Posterior cingulate gyrus (tissue), 11 donors: ENCODE data around the gene ARMC5.
A peak's percentile ranks its signal among the peaks of the same experiment; 100 is the strongest.

Source experiments
- DNase-seq, 10 donors: peaks; one replicate each; pipeline versions ENCODE4 v3.0.0 to v3.0.0-alpha.2; 2020 to 2021; ENCODE audit warnings: mixed read lengths in 3 of 10
- intact Hi-C: fragments of 100-400 bp; cut with DNase I; formaldehyde crosslinking; loops from one replicate; pipeline ENCODE4 v1.15.1; 2023

Gene ARMC5

DNA sequence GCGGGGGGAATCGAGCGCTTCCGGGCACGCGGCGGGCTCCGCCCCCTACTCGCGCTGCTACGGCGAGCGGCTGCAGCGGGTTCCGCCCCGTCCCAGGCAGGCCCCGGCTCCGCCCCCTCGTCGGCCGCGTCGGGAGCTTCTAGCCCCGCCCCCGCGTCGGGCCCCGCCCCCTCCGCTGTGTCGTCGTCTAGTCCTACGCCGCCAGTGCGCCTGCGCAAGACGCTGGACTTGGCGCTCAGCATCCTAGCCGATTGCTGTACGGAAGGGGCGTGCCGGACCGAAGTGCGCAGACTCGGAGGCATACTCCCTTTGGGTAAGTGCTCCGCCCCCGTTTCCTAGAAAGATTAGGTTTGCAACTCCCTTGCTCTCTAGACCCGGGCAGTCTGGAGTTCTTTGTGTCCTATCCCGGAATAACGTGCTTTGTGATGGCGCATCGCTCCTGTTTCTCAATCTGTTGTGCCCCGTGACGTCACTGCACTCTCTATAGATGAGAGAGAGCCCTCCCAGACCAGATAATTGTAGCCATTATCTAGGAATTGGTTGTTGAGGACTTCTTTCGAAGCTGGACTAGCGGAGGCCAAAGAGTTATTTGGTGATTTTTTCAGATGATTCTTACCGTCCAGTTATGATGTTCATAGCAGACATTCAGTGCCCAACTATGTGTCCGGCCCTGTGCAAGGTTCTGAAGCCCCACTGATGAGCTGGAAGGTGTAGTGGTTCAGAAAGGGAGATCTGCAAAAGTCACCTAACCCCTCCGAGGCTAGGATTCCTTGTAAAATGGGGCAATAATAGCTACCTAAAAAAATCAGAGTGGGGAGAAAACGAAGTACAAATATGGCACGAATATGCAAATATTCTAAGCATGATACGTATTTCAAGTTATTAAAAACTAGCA lies 633 bp downstream of the ARMC5 start:
- intact Hi-C loops: loop anchor here (2.0 to 10.0 kb wide), 7 partner anchors 49 to 505 kb away; partner anchors contain the start of genes FUS, KAT8, RUSF1 and SETD1A

DNA sequence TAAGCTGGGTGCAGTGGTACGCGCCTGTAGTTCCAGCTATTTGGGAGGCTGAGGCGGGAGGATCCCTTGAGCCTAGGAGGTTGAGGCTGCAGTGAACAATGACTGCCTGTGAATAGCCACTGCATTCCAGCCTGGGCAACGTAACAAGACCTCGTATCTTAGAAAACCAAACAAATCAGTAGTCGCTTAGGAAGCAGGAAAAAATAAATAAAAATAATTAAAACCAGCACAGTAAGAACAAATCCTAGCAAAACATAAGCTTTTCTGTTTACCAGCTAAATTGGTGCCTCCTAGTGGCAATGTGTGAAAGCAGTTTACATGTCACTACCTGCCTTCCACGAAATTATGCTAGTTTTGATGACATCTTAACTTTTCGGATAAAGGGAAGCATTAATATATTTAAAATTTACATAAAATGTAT lies 1.3 kb downstream of the ARMC5 start:
- intact Hi-C loops: loop anchor here (2.0 to 10.0 kb wide), 2 partner anchors 48 to 404 kb away; partner anchors contain the start of gene RUSF1
- DNase-seq: no peak

More for the DNA sequence above, 633 bp downstream of the ARMC5 start:
- peak; percentile 99 to 100 (median 100) for DNase-seq

DNA sequence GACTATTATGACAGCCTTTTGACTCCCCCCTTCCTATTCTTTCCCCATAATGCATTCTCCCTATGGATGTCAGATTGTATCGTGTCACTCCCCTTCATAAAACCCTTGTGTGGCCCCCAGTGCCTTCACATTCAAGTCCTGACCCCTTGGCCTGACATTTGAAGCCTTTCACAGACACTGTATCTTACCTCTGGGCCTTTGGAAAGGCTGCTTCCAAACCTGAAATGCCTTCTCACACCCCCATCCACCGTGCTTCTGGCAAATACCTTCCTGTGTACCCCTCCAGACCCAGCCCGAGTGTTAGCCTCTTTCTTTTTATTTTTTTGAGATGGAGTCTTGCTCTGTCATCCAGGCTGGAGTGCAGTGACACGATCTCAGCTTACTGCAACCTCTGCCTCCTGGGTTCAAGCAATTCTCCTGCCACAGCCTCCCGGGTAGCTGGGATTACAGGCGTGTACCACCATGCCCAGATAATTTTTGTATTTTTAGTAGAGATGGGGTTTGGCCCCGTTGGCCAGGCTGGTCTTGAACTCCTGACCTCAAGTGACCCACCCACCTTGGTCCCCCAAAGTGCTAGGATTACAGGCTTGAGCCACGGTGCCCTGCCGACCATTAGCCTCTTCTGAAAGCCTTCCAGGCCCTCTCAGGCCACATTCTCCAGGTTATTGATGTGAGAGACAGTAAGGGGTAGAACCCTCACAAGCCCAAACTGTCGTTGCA lies 2.1 kb downstream of the ARMC5 start:
- intact Hi-C loops: loop anchor here (2.0 to 10.0 kb wide), 2 partner anchors 47 to 403 kb away; partner anchors contain the start of gene RUSF1

DNA sequence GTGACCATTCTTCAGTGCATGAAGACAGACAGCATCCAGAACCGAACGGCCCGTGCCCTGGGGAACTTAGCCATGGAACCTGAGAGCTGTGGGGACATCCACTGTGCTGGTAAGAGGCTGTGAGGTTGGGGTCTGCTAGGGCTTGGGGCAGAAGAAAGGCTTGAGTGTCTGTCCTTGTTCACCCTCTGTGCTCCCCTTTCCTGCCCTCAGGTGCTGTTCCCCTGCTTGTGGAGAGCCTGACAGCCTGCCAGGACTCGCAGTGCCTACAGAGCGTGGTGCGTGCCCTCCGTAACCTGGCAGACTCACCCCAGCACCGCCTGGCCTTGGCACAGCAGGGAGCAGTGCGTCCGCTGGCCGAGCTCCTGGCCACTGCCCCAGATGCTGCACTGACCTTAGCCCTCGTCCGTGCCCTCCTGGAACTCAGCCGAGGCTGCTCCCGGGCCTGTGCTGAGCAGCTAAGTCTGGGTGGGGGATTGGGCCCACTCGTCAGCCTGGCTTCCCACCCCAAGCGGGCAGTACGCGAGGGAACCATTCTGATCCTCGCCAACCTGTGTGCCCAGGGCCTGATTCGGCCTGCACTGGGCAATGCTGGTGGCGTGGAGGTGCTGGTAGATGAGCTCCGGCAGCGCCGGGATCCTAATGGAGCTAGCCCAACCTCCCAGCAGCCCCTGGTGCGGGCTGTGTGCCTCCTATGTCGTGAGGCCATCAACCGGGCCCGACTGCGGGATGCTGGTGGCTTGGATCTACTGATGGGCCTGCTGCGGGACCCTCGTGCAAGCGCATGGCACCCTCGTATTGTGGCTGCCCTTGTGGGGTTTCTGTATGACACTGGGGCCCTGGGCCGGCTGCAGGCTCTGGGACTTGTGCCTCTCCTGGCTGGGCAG lies 2.9 kb downstream of the ARMC5 start:
- DNase-seq: no peak
- intact Hi-C loops: loop anchor here (2.0 to 10.0 kb wide), 2 partner anchors 47 to 403 kb away; partner anchors contain the start of gene RUSF1

More for the DNA sequence above, 2.1 kb downstream of the ARMC5 start:
- DNase-seq: no peak

DNA sequence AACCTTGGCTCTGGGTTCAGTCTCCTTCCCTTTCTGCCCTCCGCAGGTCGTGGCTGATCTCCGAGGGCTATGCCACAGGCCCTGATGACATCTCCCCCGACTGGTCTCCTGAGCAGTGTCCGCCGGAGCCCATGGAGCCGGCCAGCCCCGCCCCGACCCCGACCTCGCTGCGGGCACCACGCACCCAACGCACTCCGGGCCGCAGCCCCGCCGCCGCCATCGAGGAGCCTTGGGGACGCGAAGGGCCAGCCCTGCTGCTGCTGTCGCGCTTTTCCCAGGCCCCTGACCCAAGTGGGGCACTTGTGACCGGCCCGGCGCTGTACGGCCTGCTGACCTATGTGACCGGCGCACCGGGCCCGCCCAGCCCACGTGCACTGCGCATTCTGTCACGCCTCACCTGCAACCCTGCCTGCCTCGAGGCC lies 5.1 kb downstream of the ARMC5 start:
- DNase-seq: peak in 2 of 10 donors; percentile 76 to 77
- intact Hi-C loops: loop anchor here (10.0 kb wide), 1 partner anchor 400 kb away; no protein-coding TSS in a partner anchor

DNA sequence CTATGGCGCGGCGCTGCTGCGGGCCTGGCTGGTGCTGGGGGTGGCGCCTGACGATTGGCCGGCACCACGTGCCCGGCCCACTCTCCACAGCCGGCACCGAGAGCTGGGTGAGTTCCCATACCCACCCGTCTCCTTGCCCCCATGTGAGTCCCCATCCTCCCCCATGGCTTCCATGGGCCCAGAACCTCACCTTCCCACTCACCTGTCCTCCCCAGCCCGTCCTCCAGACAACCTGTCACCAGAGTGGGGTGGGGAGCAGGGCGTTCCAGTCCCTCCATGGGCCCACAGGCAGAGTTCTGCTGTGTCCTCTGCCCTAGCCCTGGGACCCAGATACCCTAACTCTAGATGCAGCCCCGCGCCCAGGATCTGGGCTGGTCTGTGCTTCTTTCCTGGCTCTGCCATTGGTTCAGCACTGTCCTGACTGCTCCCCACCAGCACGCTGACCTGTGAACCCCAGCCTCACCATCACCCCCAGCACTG lies 5.5 kb downstream of the ARMC5 start:
- DNase-seq: peak in 2 of 10 donors; percentile 24 to 45
- intact Hi-C loops: loop anchor here (10.0 kb wide), 1 partner anchor 400 kb away; no protein-coding TSS in a partner anchor

DNA sequence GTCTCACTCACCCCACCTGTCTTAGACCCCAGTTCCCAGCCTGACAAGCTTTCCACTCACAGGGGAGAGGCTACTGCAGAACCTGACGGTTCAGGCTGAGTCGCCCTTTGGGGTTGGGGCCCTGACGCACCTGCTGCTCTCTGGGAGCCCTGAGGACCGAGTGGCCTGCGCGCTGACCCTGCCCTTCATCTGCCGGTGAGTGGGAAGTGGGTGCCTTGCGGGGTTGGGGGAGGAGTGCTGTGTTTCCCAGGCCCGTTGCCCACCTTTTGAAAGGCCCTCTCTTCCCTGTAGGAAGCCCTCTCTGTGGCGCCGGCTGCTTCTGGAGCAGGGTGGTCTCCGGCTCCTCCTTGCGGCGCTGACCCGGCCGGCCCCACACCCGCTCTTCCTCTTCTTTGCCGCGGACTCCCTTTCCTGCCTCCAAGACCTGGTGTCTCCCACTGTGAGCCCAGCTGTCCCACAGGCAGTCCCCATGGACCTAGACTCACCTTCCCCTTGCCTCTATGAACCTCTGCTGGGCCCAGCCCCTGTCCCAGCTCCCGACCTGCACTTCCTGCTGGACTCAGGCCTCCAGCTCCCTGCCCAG lies 6.6 kb downstream of the ARMC5 start:
- peak in 2 of 10 donors; percentile 47 to 72 for DNase-seq
- intact Hi-C loops: loop anchor here (10.0 kb wide), 1 partner anchor 399 kb away; no protein-coding TSS in a partner anchor

DNA sequence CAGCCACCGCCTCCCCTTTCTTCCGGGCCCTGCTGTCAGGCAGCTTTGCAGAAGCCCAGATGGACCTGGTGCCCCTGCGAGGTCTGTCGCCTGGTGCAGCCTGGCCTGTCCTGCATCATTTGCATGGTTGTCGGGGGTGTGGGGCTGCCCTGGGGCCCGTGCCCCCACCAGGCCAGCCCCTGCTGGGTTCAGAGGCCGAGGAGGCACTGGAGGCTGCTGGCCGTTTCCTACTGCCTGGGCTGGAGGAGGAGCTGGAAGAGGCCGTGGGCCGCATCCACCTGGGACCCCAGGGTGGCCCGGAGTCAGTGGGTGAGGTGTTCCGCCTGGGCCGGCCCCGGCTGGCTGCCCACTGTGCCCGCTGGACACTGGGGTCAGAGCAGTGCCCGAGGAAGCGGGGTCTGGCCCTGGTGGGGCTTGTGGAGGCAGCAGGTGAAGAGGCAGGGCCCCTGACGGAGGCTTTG lies 7.1 kb downstream of the ARMC5 start:
- intact Hi-C loops: loop anchor here (10.0 kb wide), 1 partner anchor 398 kb away; no protein-coding TSS in a partner anchor
- DNase-seq: peak in 2 of 10 donors; percentile 65 to 76

DNA sequence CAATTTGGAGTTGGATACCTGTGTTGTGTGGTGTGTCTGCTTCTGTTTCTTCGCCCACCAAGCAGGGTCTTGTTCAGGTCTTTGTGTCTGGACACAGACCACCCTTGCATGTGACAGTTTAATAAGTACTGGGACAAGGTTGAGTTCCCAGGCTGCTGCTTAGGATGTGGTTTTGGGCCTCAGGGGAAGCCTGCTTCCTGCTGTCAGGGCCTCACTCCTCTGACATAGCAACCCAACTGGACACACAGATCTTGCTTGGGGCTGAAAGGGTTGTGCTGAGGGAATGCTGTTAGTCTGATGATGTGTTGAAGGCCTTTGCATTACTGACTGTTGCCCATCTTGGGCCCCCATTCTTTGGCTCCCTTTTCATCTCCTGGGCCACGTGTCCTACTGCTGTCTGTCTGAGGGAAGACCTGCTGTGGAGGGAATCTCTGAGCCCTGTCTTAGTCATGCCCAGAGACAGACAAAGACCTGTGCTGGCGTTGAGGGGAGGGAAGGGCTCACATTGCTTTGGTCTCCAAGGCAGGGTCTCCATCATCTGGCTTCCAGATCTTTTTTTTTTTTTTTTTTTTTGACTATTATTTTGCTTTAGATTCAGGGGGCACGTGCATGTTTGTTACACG lies 8.0 kb downstream of the ARMC5 start:
- intact Hi-C loops: loop anchor here (10.0 kb wide), 1 partner anchor 398 kb away; no protein-coding TSS in a partner anchor
- peak in 1 of 10 donors; percentile 39 for DNase-seq

DNA sequence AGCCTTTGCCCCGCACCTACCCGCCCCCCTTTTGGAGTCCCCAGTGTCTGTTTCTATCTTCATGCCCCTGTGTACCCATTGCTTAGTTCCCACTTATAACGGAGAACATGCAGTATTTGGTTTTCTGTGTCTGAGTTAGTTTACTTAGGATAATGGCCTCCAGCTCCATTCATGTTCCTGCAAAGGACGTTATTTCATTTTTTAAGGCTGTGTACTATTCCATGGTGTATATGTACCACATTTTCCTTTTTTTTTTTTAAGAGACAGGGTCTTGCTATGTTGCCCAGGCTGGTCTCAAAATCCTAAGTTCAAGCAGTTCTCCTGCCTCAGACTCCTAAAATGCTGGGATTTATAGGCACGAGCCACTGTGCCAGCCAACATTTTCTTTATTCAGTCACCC lies 8.6 kb downstream of the ARMC5 start:
- peak in 1 of 10 donors; percentile 5 for DNase-seq
- intact Hi-C loops: loop anchor here (10.0 kb wide), 1 partner anchor 397 kb away; no protein-coding TSS in a partner anchor

DNA sequence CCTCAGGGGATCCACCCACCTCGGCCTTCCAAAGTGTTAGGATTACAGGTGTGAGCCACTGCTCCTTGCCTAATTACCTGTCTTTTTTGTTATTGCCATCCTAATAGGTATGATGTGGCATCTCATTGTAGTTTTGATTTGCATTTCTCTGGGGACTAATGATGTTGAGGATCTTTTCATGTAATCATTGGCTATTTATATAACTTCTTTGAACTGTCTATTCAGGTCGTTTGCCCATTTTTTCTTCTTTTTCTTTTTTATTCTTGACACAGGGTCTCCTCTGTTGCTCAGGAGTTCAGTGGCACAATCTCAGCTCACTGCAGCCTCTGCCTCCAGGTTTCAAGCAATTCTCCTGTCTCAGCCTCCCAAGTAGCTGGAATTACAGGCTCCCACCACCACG lies 11.3 kb downstream of the ARMC5 start:
- intact Hi-C loops: no loop called here
- peak in 1 of 10 donors; percentile 16 for DNase-seq

DNA sequence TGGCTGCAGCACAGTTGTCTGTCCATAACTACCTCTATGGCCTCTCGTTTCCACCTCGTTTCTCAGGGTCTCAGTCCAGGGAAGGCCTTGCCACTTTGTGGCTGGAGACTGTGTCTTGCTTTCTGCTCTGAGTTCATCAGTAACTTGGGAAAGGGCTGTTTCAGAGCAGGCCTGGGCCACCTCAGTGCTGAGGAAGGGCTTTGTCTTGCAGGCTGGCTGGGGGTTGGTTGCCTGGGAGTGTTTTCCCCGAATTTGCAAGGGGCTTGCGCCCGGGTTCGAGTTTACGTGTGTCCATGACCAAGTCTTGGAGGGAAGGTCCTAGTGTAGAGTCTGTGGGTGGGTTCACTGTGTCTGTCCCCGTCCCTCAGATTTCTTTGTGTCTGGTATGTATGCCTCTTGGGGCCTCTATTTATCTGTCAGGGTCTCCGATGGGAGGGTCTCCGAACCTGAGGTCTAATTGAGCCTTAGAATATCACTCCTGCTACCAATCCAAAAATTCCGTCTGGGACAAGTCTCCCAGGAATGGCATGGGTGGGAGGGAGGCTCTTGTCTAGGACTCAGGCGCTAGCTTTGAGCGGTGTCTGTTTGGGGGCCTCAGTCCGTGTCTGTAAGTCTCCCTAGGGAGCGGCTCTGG lies 12.1 kb downstream of the ARMC5 start:
- intact Hi-C loops: no loop called here
- peak in 3 of 10 donors; percentile 38 to 78 (median 43) for DNase-seq

DNA sequence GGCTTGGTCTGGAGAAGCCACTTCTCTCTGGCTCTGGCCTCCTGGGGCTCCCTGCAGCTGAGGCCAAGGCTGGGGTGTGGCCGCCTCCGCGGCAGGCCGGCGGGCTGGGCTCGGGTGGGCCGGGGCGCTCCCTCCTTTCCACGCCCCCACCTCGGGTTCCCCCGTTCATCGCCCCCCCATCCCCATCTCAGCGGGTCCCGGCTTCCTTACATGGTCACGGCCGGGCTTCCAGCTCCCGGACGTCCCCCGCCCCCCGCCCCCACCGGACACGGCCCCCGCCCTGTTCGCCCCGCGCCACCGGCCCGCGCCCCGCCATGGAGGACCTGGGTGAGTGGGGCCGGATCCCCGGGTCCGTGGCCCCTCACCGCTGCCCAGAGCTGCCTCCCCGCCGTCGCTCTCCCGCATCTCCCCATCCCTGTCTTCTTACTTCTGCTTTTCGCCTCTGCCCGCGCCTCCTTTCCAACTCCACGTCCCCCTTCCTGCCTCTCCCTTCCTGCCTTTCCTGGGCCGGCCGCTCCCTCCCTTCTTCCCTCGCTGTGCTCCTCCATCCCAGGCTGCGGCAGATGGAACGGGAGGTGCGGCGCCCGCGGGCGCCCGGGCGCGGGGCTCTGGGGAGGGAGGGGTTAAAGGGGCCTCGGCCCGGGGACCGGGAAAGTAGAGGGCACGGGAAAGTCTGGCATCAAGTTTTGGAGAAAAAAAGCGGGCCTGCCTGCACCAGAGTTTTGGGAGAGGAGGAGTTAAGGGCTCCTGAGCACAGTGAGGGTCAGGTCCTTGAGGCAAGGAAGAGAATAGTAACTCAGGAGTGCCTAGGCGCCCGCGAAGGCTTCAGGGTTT lies 12.8 kb downstream of the ARMC5 start, which contains the start of gene TGFB1I1:
TSS of gene TGFB1I1 (plus strand) at position 278 of the 834 bp plus-strand sequence. CDS start at position 315, 37 bp downstream.
- intact Hi-C loops: no loop called here
- peak in 3 of 10 donors; percentile 46 to 68 (median 67) for DNase-seq

DNA sequence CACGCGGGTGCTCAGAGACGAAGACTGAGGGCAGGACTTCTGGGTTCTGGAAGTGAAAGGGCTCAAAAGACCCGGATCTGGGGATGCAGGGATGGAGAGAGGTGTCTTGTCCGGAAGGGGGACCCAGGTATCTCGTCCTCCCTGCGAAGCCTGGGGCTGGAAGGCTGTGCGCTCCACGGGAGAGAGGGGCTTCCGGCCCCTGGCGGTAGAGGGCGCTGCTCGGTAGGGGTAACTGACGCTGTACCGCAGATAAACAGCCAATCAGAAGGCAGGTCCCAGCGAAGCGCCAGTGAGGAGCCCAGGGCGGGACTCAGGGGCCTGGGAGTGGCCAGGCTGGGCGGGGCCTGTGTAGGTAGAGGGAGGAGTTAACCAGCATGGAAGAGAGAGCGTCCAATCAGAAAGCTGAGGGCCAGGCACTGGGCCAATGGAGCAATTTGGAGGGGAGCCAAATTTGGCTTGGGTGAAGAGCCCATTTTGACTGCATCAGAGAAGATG lies 13.5 kb downstream of the ARMC5 start:
- intact Hi-C loops: no loop called here
- peak in 2 of 10 donors; percentile 71 to 83 for DNase-seq

DNA sequence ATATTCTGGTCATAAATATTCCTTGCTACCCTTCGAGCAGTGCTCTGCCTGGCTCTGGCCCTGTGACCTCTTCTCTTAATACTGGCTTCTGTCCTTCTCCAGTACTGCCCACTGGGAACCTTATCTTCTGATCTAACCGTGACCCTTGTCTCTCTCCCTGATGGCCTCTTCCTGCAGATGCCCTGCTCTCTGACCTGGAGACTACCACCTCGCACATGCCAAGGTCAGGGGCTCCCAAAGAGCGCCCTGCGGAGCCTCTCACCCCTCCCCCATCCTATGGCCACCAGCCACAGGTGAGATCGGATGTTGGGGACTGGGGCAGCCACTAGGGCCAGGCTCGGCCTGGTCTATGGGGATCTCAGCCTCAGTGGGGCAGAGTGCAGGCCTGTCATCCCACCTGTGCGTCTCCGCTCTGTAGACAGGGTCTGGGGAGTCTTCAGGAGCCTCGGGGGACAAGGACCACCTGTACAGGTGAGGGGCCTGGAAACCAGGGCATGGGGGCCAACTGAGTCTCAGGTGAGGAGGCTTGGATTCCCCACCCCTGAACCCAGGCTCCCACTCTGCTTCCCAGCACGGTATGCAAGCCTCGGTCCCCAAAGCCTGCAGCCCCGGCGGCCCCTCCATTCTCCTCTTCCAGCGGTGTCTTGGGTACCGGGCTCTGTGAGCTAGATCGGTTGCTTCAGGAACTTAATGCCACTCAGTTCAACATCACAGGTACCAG lies 14.1 kb downstream of the ARMC5 start:
- peak in 2 of 10 donors; percentile 44 to 63 for DNase-seq
- intact Hi-C loops: no loop called here

DNA sequence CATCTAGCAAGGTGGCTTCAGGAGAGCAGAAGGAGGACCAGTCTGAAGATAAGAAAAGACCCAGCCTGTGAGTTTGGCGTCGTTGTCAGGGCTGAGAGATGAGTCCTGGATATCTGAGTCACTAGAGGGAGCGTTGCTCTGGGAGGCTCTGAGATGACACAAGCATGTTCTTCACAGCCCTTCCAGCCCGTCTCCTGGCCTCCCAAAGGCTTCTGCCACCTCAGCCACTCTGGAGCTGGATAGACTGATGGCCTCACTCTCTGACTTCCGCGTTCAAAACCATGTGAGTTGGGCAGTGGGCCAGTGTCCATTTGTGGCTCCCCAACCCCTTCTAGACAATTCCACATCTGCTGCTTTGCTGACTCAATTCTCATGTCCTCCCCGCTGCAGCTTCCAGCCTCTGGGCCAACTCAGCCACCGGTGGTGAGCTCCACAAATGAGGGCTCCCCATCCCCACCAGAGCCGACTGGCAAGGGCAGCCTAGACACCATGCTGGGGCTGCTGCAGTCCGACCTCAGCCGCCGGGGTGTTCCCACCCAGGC lies 14.9 kb downstream of the ARMC5 start:
- intact Hi-C loops: no loop called here
- DNase-seq: peak in 2 of 10 donors; percentile 29 to 61
